Heart right ventricle (tissue), 16 donors: ENCODE results near the gene CYP2C19. TPM values are rescaled to one million over a fixed set of nuclear protein-coding genes. Genes with fewer than 3 reads are reported as not detected.
A peak's percentile ranks its signal among the peaks of the same experiment; 100 is the strongest.
"Not testable (repeated sequence)": the region's sequence is repeated elsewhere in the genome, so short reads cannot be mapped to it uniquely, and the experiment has no call there.

Source experiments
- ATAC-seq, 8 donors: fragments of 200-7000 bp; cut with Tn5 transposase; one replicate each; pipeline ENCODE4 v1.9.1; 2020; ENCODE audit warnings: mild to moderate bottlenecking in 8 of 8, moderate library complexity in 8 of 8, moderate number of reproducible peaks in 1 of 8
- DNase-seq, 2 donors: peaks; one replicate each; pipeline ENCODE4 v3.0.0-alpha.2; 2020
- H3K27ac ChIP-seq, 10 donors: fragments of 200-600 bp; sonication (generic) in 2 of 10; one replicate each; pipeline versions ENCODE4 v1.5.0 to v1.8.0; 2020 to 2022; ENCODE audit warnings: mild to moderate bottlenecking in 3 of 10
- H3K27me3 ChIP-seq, 7 donors: fragments of 200-600 bp; one replicate each; pipeline ENCODE4 v1.8.0; 2021 to 2022; ENCODE audit warnings: mild to moderate bottlenecking in 2 of 7
- H3K36me3 ChIP-seq, 9 donors: fragments of 200-600 bp; sonication (generic) in 1 of 9; one replicate each; pipeline versions ENCODE4 v1.5.0 to v1.8.0; 2020 to 2022; ENCODE audit warnings: mild to moderate bottlenecking in 2 of 9
- H3K4me1 ChIP-seq, 9 donors: fragments of 200-600 bp; sonication (generic) in 1 of 9; one replicate each; pipeline versions ENCODE4 v1.5.0 to v1.8.0; 2020 to 2022; ENCODE audit warnings: mild to moderate bottlenecking in 4 of 9
- H3K4me3 ChIP-seq, 10 donors: fragments of 200-600 bp; sonication (generic) in 2 of 10; one replicate each; pipeline versions ENCODE4 v1.5.0 to v1.8.0; 2020 to 2022; ENCODE audit warnings: mild to moderate bottlenecking in 7 of 10, moderate library complexity in 2 of 10
- H3K9me3 ChIP-seq, 11 donors: fragments of 200-600 bp in 10 of 11; sonication (generic) in 2 of 11; one replicate each; pipeline versions ENCODE4 v1.5.0 to v1.8.0; 2013 to 2022; ENCODE audit warnings: mild to moderate bottlenecking in 2 of 11, control low read depth in 1 of 11, moderate library complexity in 1 of 11
- WGBS, 2 donors: extraction: QIAGEN DNeasy Blood & Tissue Kit; methylation state at CpG; one replicate each; pipeline ENCODE4 v1.1.7; 2013; ENCODE audit warnings: inconsistent platforms in 1 of 2; 5-methylcytosine and 5-hydroxymethylcytosine counted together
- intact Hi-C, 10 donors: fragments of 100-400 bp; cut with DNase I; formaldehyde crosslinking; loops; one replicate each; pipeline versions ENCODE4 v1.11.1 to v1.14.2; 2022
- polyA plus RNA-seq, 2 donors: library from polyadenylated mRNA; stranded (reverse); fragments of 200-250 nt; gene quantifications; one replicate each; pipeline ENCODE4 v1.2.3, GENCODE V29; 2013
- total RNA-seq, 10 donors: library from RNA; stranded (reverse); fragmentation: NEBNext Ultra II Directional in 3 of 10; extraction: Animal tissue kit (Norgen Biotek cat#: 25700) in 3 of 10; gene quantifications; one replicate each; pipeline versions ENCODE4 v1.2.1 to v1.2.4, GENCODE V29; 2021 to 2023
- TF ChIP-seq, protein P1 (sequence below), 9 donors: fragments of 200-600 bp; sonication (generic) in 2 of 9; IDR thresholded peaks; one replicate each; pipeline versions ENCODE4 v1.5.0 to v1.8.0; 2021 to 2022; ENCODE audit warnings: antibody characterized with exemption in 9 of 9, mild to moderate bottlenecking in 5 of 9, moderate library complexity in 1 of 9
- donor health status: Arrhythmogenic right ventricular cardiomyopathy.
- donor health status: ischemic (EF 13 %, LVEDD 7.1; RV severe dilation, severe dysfunction).
- donor health status: healthy with polysubstance abuse.
- donor health status: DM: no; HTN: yes; CAD: no.
- donor health status: DM: no; HTN: no; CAD: no.
- donor health status: ischemic (EF 25% LVEDD 6.9; RV normal size, moderate dysfunction).
- donor health status: ischemic (EF 25% LVEDD 5.7; RV mildly dilated, moderate dysfunction).
- donor health status: healthy.
- donor health status: DM: yes; HTN: yes; CAD: no.
- donor health status: Ischemic cardiomyopathy.
- donor health status: ischemic (EF 35%, LVEDD 5.7; RV mildly dilated, moderate dysfunction).
- donor health status: nonischemic (EF 11% LVEDD 7.7; RV severe dilation, severe dysfunction).
- donor health status: DM: yes; HTN: yes; CAD: no.
- donor health status: PGD.
- donor health status: ischemic (EF 29% LVEDD 5.4; RV normal size, mild dysfunction).
- donor health status: nonischemic (EF 23%, LVEDD 6.1; RV moderate dilation, normal function).

CYP2C19 gene
- total and polyA plus RNA-seq, 12 donors: not detected

- Histone ChIP-seq H3K4me3 (no peak overlapping the region), H3K36me3 (no peaks in the 10 kb centered on the region), H3K27ac (no peak overlapping the region), H3K9me3 (peaks cover 0 to 24% (median 0%) of the 10 kb centered on the region in 11 donors), H3K4me1 (peaks cover 0 to 8% (median 0%) of the 10 kb centered on the region in 9 donors), H3K27me3 (no peaks in the 10 kb centered on the region)
- intact Hi-C loops: no loop called here
- DNase-seq (no peak), ATAC-seq (no peak)
- 59 to 64% methylated on average over 5 of the region's 5 CpGs for WGBS, 2 donors
- TF ChIP-seq, protein P1, sequence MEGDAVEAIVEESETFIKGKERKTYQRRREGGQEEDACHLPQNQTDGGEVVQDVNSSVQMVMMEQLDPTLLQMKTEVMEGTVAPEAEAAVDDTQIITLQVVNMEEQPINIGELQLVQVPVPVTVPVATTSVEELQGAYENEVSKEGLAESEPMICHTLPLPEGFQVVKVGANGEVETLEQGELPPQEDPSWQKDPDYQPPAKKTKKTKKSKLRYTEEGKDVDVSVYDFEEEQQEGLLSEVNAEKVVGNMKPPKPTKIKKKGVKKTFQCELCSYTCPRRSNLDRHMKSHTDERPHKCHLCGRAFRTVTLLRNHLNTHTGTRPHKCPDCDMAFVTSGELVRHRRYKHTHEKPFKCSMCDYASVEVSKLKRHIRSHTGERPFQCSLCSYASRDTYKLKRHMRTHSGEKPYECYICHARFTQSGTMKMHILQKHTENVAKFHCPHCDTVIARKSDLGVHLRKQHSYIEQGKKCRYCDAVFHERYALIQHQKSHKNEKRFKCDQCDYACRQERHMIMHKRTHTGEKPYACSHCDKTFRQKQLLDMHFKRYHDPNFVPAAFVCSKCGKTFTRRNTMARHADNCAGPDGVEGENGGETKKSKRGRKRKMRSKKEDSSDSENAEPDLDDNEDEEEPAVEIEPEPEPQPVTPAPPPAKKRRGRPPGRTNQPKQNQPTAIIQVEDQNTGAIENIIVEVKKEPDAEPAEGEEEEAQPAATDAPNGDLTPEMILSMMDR (IDR thresholded peaks at IDR 0.05): no peak
Measured at GRCh38 chr10:94777886-94778458, 15.5 kb downstream of the CYP2C19 start.

- TF ChIP-seq, protein P1 (IDR thresholded peaks at IDR 0.05): no peak
- WGBS, 2 donors: 26 to 29% methylated on average over 1 of the region's 1 CpG
- no peak for DNase-seq
- Histone ChIP-seq H3K9me3 (peaks cover 0 to 24% (median 0%) of the 10 kb centered on the region in 11 donors), H3K27ac (no peak overlapping the region), H3K36me3 (no peaks in the 10 kb centered on the region), H3K4me1 (peaks cover 0 to 8% (median 0%) of the 10 kb centered on the region in 9 donors), H3K4me3 (no peak overlapping the region), H3K27me3 (no peaks in the 10 kb centered on the region)
- intact Hi-C loops: no loop called here
- ATAC-seq: peak in 6 of 8 donors; percentile 40 to 71 (median 64)
Measured at GRCh38 chr10:94780844-94781243, 18.4 kb downstream of the CYP2C19 start.

DNA sequence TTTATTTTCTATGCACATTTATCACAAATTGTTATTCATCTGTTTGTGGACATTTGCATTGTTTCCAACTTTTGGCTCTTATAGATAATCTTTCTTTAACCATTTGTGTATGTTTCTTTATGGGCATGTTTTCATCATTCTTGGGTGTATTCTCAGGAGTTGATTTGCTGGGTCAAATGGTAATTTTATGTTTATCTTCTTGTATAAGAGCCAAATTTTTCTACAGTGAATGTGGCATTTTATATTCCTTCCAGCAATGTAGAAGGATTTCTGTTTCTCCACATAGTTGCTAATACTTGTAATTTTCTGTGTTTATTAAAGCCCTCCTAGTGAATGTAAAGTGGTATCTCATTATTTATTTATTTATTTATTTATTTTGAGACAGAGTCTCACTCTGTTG lies 21.8 kb downstream of the CYP2C19 start:
- intact Hi-C loops: no loop called here

GRCh38 chr10:94785211-94785610 lies 22.7 kb downstream of the CYP2C19 start:
- no peaks in the 10 kb centered on the region for H3K27me3 ChIP-seq
- no peak overlapping the region for H3K4me3 ChIP-seq
- H3K9me3 ChIP-seq: peaks cover 0 to 10% (median 0%) of the 10 kb centered on the region in 11 donors
- no peak overlapping the region for H3K27ac ChIP-seq
- TF ChIP-seq, protein P1 (IDR thresholded peaks at IDR 0.05): no peak
- DNase-seq (no peak), ATAC-seq (no peak)
- WGBS, 2 donors: 51 to 54% methylated on average over 2 of the region's 2 CpGs
- H3K4me1 ChIP-seq: peaks cover 0 to 8% (median 0%) of the 10 kb centered on the region in 9 donors
- intact Hi-C loops: no loop called here
- H3K36me3 ChIP-seq: no peaks in the 10 kb centered on the region

More for the DNA sequence above, 21.8 kb downstream of the CYP2C19 start:
- H3K27ac ChIP-seq: no peak overlapping the region
- no peaks in the 10 kb centered on the region for H3K27me3 ChIP-seq
- H3K9me3 ChIP-seq: peaks cover 0 to 10% (median 0%) of the 10 kb centered on the region in 11 donors
- H3K4me1 ChIP-seq: peaks cover 0 to 8% (median 0%) of the 10 kb centered on the region in 9 donors
- DNase-seq (no peak), ATAC-seq (no peak)
- no peak overlapping the region for H3K4me3 ChIP-seq
- TF ChIP-seq, protein P1 (IDR thresholded peaks at IDR 0.05): no peak
- no peaks in the 10 kb centered on the region for H3K36me3 ChIP-seq

GRCh38 chr10:94800551-94800950 lies 38.1 kb downstream of the CYP2C19 start:
- H3K27ac ChIP-seq, ATAC-seq, intact Hi-C loops, DNase-seq, H3K27me3 ChIP-seq, H3K4me1 ChIP-seq, H3K36me3 ChIP-seq, H3K4me3 ChIP-seq: not testable (repeated sequence)
- H3K9me3 ChIP-seq: peaks cover 0 to 32% (median 0%) of the 10 kb centered on the region in 11 donors
- WGBS, 2 donors: 76 to 79% methylated on average over 4 of the region's 4 CpGs
